ENCODE measurements around the gene PYGL.

DNA sequence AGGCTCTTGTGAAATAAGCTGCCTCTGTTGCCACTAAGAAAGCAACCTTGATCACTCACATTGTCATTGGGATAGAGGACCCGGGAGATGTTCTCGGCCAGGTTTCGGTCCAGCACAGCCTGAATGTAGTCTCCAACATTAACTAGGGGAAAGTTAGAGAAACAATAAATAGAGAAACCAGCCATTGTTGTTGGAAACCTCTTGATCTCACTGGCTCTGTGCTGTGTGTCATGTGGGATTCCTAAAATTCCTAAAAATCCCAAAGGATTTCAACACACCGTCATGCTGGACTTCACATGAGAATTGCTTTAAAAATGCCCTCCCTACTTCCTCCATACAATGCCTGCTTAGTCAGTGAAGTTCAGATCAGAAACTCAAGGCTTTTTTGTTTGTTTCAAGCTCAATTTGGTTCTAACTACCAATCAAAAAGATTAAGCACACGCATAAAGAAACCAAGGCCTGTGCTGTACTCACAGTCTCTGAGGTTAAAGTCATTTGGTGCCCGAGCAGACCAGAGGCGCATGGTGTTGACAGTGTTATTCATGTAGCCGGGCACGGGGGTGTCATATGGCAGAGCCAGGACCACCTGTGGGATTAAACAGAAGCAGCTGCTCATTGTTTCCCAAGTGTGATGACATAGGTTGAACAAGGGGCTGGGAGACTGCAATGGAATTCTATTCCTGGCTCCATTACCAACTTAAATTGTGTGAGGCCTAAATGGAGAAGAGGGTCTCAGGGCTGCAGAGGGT lies 23.6 kb downstream of the PYGL start:
- TF ChIP-seq ZNF621 (tag by site-specific recombination; IDR thresholded peaks at IDR 0.05) (no peak), ZNF600 (tag by site-specific recombination; IDR thresholded peaks at IDR 0.05) (no peak)
